Measurements from ENCODE around the gene PPY.
"Not testable (repeated sequence)": the region's sequence is repeated elsewhere in the genome, so short reads cannot be mapped to it uniquely, and the experiment has no call there.

PPY gene, protein sequence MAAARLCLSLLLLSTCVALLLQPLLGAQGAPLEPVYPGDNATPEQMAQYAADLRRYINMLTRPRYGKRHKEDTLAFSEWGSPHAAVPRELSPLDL

DNA sequence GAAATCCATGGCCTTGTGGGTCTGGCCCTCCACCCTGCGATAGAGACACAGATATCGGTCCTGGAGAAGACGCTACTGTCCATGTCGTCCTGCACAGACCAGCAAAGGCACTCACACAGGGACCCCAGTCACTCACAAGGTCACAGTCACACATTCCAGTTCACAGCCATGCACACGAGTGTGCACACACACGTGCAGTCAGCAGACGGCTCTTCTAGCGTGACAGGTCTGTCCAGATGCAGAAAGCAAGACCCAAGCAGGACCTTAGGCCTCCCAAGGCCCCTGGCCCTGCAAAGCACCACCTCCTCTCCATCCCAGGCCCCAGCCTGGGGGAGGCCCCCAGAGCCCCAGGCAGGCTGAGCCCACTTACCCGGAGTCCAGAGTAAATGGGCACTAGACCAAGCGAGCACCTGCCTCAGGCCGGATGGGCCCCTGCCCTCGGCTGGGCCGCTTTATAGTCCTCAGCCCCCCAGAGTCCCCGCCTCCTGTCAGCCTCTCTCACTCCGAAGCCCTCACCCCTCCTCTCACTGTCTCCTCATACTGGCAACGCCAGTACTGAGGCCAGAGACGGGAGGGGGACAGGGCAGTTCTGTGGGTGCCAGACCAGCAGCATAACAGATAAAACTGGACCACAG is at the start of gene PPY:
Gene PPY (minus strand): TSS at position 426 of the 635 bp plus-strand sequence. CDS start 822 bp downstream, outside the sequence.
- DNase-seq: no peak

DNA sequence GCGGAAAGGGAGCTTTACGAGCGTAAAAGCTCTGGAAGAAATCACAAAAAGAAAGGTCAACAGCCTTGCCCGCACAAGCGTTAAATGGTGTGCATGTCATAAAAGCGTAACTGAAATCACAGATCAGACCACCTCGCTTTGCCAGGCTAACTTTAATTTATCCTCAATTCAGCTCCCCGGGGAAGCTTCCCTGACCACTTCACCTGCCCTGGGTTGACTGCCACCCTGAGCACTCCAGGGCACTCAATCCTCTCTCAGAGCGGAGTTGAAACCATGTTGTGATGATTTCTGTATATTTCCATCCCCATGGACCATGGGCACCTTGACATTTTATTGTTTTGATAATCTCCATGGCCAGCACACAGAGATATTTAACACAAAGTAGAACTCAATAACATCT is 46.0 kb upstream of the PPY start:
- no peak for DNase-seq

GRCh38 chr17:43987131-43988021 is 45.1 kb upstream of the PPY start:
- no peak for DNase-seq

GRCh38 chr17:43986225-43986981 is 44.1 kb upstream of the PPY start:
- no peak for DNase-seq

DNA sequence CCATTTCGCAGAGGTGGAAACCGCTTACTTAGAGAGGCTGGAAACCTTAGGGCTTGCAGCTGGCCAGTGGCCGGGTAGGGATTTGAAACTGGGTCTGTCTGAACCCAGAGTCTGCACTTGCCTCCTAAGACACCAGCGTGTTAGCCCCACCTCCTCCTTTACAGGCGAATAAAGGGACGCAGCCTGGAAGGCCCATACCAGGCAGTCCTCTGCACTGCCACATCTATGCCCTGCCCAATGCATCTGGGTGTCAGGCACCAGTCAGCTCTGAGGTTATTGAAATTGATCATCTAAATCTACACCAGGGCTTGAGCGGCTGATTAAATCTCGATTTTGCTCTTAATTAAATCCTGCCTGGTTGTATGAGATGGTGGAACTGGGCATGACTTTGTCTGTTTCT is 42.2 kb upstream of the PPY start:
- no peak for DNase-seq

- no peak for DNase-seq
Measured at GRCh38 chr17:43983515-43984411, 41.5 kb upstream of the PPY start.

DNA sequence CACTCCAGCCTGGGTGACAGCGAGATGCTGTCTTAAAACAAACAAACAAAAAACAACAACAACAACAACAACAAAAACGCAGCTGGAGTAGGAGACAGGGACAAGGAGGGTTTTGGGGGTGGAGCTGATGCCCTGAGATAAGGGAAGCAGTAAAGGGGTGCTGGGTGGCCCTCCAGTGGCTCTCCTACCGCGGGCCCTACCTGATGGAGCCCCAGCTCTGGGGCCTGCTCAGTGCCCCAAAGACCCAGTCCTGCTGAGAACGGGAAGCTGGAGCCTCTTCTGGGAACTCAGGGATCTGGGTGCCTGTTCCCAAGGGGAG is 40.9 kb upstream of the PPY start:
- no peak for DNase-seq

- DNase-seq: no peak
Measured at GRCh38 chr17:43982171-43982570, 39.9 kb upstream of the PPY start.

- no peak for DNase-seq
Measured at GRCh38 chr17:43979671-43980070, 37.4 kb upstream of the PPY start.

GRCh38 chr17:43979011-43979410 is 36.7 kb upstream of the PPY start:
- no peak for DNase-seq

- no peak for DNase-seq
Measured at GRCh38 chr17:43978078-43978477, 35.8 kb upstream of the PPY start.

DNA sequence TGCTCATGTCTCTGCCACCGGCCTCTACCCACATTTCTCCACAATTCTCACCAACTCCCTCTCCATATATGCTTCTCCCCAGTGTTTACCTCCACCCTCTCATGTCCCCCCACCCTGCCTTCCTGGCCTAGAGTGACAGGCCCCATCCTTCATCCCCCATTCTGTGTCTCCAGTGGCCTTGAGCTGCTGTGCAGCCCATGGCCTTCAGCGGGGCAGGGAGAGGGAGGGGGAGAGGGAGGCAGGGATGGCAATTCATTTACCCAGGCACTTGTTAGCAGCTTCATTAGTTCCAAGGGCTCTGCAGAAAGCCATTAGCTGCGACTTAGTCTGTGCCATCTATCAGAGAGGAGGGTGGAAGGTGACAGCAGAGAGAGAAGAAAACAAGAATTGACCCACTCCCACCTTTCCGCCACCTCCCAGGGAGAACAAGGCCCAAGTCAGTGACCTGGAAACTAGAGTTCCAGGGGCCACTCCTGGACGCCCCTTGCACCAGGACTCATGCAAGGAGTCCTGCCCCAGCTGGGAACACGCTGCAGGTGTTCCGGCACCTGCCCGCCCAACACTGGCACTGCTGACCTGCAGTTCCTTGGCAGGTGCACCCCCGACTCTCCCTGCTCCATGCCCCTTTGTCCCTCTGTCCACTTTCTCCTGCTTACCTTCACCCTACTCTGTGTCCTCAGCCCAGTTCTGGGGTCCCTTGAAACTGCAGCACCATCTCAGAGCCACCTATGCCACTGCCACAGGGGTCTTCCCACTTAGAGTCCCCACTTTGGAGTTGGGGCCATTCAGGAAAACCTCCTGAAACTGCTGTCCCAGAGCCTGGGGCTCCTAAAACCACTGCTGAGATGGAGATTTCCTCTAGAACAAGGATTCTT is 34.9 kb upstream of the PPY start:
- no peak for DNase-seq

- DNase-seq: no peak
Measured at GRCh38 chr17:43975898-43976297, 33.6 kb upstream of the PPY start.

DNA sequence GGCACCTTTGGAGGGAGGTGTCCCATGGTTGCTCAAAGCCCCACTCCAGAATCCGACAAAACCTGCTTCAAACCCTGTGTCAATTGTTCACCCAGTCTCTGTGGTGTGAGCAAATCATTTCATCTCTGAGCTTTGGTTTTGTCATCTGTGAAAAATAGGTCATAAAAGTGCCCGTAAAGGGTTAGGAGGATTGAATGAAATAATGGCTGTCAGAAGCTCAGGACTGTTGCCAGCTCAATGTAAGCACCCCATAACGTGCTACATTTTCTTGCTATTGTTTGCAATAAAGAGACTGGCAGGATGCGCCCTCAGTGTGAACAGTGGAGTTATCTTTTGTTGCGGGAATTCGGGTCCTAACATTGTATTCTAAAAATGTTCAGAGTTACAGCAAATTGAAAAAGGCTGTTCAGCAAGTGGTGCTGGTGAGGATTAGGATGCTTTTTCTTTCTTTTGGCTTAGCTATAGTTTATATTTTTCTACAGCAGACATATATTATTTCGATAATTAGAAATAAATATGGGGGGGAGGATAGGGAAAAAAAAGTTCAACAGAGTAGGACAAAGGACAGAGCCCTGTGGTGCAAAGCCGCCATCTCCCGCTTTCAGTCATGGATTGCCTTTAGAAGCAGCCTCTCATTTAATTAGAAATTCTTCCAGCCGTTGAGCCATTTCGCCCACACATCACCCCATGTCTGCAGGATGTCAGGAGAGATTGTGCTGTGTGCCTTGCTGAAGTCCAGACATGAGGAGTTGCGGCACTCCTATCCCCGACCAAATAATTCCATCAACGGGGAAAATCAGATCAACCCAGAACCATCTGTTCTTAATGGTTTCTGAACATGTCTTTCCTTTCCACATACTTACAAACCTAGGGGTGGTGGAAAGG is 32.3 kb upstream of the PPY start:
- no peak for DNase-seq

DNA sequence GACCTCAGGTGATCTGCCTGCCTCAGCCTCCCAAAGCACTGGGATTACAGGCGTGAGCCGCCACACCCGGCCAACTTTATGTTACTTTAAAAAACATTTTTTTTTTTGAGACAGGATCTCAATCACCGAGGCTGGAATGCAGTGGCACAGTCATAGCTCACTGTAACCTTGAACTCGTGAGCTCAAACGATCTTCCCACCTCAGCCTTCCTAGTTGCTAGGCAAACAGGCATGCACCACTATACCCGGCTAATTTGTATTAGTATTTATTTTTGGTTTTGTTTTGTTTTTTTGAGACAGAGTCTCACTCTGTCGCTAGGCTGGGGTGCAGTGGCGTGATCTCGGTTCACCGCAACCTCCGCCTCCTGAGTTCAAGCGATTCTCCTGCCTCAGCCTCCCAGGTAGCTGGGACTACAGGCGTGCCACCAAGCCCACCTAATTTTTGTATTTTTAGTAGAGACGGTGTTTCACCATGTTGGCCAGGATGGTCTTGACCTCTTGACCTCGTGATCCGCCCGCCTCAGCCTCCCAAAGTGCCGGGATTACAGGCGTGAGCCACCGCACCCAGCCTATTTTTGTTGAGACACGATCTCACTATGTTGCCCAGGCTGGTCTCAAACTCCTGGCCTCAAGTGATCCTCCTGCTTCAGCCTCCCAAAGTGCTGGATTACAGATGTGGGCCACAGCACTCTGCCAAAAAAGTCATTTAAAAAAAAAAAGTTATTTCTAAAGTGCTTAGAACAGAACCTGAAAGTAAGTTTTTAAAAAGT is 30.4 kb upstream of the PPY start:
- not testable (repeated sequence) for DNase-seq

DNA sequence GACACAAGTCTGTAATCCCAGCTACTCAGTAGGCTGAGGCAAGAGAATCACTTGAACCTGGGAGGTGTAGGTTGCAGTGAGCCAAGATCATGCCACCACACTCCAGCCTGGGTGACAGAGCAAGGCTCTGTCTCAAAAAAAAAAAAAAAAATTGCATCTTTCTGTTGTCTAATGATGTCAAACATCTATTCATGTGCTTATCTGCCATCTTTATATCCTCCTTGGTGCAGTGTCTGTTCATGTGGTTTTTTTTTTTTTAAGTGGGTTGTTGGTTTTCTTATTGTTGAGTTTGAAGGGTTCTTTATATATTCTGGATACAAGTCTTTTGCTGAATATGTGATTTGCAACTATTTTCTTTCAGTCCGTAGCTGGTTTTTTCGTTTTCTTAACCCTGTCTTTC is 29.2 kb upstream of the PPY start:
- DNase-seq: not testable (repeated sequence)

DNA sequence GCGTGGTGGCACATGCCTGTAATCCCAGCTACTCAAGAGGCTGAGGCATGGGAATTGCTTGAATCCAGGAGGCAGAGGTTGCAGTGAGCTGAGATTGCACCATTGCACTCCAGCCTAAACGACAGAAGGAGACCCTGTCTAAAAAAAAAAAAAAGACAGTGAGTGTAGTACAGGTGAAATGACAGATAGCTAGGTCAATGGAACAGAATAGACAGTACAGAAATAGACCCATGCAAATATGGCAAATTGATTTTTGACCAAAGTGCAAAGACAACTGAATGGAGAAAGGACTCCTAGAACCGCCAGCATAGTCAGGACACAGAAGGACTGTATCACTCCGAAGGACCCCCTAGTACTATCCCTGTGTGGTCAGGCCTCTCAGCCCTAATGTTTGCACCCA is 28.1 kb upstream of the PPY start:
- DNase-seq: no peak

DNA sequence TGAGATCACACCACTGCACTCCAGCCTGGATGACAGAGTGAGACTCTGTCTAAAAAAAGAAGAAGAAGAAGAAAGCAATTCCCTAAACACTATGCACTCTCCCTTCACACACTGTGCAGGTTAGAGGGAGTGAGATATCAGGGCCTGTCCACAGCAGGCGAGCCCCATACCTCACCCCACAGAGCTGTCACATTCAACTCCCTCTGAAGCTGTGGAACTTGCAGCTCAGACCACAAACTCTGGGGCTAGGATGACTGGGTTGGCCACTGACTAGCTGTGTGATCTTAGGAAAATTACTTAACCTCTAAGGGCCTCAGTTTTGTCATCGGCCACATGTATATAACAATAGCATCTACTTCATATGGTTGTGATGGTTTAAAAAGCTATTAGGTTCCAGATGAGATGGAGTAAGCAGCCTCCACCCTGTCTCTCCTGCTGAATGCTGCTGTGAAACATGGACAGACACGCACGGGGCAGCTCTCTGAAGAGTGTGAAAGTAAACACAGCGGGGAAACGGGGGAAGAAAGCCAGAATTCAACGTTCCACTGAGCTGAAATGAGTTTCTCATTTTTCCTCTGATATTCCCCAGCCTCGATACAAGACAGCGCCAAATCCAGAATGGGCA is 25.1 kb upstream of the PPY start:
- DNase-seq: no peak

- DNase-seq: no peak
Measured at GRCh38 chr17:43966276-43966675, 24.0 kb upstream of the PPY start.

Measured in bone marrow (tissue), 2 donors.